Vagina (tissue), 2 donors: ENCODE results near the gene MAB21L3. TPM values are rescaled to one million over a fixed set of nuclear protein-coding genes. Genes with fewer than 3 reads are reported as not detected.

Experiments used
- DNase-seq, 2 donors: peaks; one replicate each; pipeline ENCODE4 v3.0.0-alpha.2; 2017; ENCODE audit errors: extremely low spot score in 2 of 2
- H3K27ac ChIP-seq: fragments of 200-600 bp; sonication (generic); one replicate; pipeline ENCODE4 v1.5.1; 2019
- H3K27me3 ChIP-seq: fragments of 200-600 bp; sonication (generic); one replicate; pipeline ENCODE4 v1.5.1; 2019
- H3K36me3 ChIP-seq, 2 donors: fragments of 200-600 bp; sonication (generic); one replicate each; pipeline ENCODE4 v1.5.1; 2017 to 2019
- H3K4me1 ChIP-seq: fragments of 200-600 bp; sonication (generic); one replicate; pipeline ENCODE4 v1.5.1; 2019
- H3K4me3 ChIP-seq, 2 donors: fragments of 200-600 bp; sonication (generic); 1 replicate in 1 of 2; 2 replicates in 1 of 2; pipeline ENCODE4 v1.5.1; 2016 to 2019
- H3K9me3 ChIP-seq: fragments of 200-600 bp; sonication (generic); one replicate; pipeline ENCODE4 v1.5.1; 2019
- CTCF ChIP-seq, 3 experiments: fragments of 450-650 bp in 2 of 3; fragments of 200-600 bp in 1 of 3; sonication (generic) in 1 of 3; IDR thresholded peaks; one replicate each; pipeline ENCODE4 v1.5.1; 2017 to 2019; ENCODE audit warnings: antibody characterized with exemption in 3 of 3, mild to moderate bottlenecking in 2 of 3, moderate library complexity in 2 of 3
- POLR2A ChIP-seq, 2 donors: fragments of 450-650 bp; IDR thresholded peaks; one replicate each; pipeline ENCODE4 v1.6.1; 2017; ENCODE audit warnings: antibody characterized with exemption in 2 of 2, mild to moderate bottlenecking in 2 of 2, moderate library complexity in 2 of 2
- POLR2AphosphoS5 ChIP-seq, 2 donors: sonication (generic); formaldehyde crosslinking; IDR thresholded peaks; one replicate each; pipeline ENCODE4 v1.9.0; 2017; ENCODE audit warnings: antibody characterized with exemption in 2 of 2, mild to moderate bottlenecking in 2 of 2, low read depth in 1 of 2; ENCODE audit not compliant: insufficient read depth in 1 of 2
- intact Hi-C: fragments of 100-400 bp; cut with DNase I; formaldehyde crosslinking; loops from one replicate; pipeline ENCODE4 v1.15.1; 2023
- total RNA-seq: library from RNA; depleted of rRNA; stranded (reverse); fragments of >200 nt; gene quantifications from one replicate; pipeline ENCODE4 v1.2.3, GENCODE V29; 2016

Gene MAB21L3
- 4.4 TPM for total RNA-seq

DNA sequence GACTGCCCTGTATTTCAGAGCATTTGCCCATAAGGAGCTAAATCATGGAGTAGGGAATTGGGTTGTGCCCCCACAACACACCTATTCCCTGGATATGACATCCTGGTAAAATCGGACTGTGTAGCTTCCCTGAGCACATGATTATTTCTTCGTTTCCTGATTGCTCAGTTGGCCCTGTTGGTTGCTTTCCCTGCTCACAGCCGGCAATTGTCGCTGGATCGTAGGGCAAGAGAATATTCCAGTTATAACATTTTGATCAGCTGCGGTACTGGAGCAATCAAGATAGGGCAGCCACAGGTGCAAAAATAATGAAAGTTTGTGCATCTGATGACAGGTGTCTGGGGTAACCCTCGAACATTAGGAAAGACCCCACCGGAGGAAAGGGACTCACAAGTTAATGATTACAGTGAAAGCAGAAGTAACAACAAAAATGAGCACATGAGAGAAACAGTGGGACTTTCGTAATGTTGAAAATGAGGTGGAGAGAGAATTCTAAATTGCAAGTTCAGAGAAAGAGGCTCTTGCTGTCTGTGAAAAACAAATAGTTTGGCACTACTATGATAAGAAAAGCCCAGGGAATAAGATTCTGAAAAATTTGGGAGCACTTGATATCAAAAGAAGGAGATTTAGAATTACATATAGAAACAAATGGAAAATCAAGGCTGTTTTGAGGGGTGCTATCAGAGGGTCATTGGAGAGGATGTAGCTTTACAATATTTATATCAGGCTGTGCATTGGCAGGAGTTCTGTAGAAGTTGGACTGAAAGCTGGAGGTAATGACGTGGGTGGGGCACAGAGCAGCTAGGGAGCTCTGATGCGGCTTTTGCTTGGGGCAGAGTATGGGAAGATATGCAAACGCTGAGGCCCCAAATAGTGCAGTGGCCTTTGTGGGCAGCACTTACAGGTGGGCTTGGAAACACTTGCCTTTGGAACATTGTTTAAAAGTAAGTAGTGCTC is at the start of gene MAB21L3:
MAB21L3 (plus strand) TSS at position 833 of the 957 bp plus-strand sequence. CDS start 1,217 bp downstream, outside the sequence.
- no peaks in the 10 kb centered on the region for H3K27me3 ChIP-seq
- DNase-seq = no peak
- H3K4me1 ChIP-seq = no peaks in the 10 kb centered on the region
- peak within 1 kb of the TSS in 1 of 2 donors; percentile 6 for H3K4me3 ChIP-seq
- H3K27ac ChIP-seq = no peak within 1 kb of the TSS
- H3K36me3 ChIP-seq = no peaks in the 10 kb centered on the region
- intact Hi-C loops = no loop called here
- no peak for TF ChIP-seq POLR2AphosphoS5 (IDR thresholded peaks at IDR 0.05; ENCODE audit: insufficient read depth in 1 of 2, low read depth in 1 of 2)
- no peak for TF ChIP-seq CTCF (IDR thresholded peaks at IDR 0.05)
- TF ChIP-seq POLR2A (IDR thresholded peaks at IDR 0.05) = no peak
- no peaks in the 10 kb centered on the region for H3K9me3 ChIP-seq

DNA sequence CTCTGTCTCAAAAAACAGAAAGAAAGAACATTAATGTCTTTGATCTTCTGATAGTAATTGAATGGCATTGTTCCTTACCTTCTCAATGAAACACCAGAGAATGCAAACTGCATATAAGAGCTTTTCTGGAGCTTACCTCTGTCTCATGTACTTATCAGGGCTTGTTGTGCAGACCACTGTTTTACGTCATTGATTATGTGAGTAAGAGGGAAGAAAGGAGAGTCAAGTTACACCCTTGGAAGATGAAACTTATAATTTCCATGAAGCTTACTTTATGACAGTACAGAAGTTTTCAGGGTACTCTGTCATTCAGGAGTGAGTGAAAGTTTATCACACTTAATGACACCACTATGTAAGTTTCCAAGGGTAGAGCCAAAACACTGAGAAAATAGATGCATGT is 49.0 kb upstream of the MAB21L3 start:
- no peak for DNase-seq
- TF ChIP-seq POLR2A (IDR thresholded peaks at IDR 0.05) = no peak
- no peak for TF ChIP-seq POLR2AphosphoS5 (IDR thresholded peaks at IDR 0.05; ENCODE audit: insufficient read depth in 1 of 2, low read depth in 1 of 2)
- TF ChIP-seq CTCF (IDR thresholded peaks at IDR 0.05) = no peak
- intact Hi-C loops = no loop called here
- Histone ChIP-seq H3K4me1 (peaks cover 6% of the 10 kb centered on the region), H3K36me3 (peaks cover 0 to 6% of the 10 kb centered on the region in 2 donors), H3K9me3 (no peaks in the 10 kb centered on the region), H3K27me3 (no peaks in the 10 kb centered on the region), H3K4me3 (no peak overlapping the region), H3K27ac (no peak overlapping the region)

DNA sequence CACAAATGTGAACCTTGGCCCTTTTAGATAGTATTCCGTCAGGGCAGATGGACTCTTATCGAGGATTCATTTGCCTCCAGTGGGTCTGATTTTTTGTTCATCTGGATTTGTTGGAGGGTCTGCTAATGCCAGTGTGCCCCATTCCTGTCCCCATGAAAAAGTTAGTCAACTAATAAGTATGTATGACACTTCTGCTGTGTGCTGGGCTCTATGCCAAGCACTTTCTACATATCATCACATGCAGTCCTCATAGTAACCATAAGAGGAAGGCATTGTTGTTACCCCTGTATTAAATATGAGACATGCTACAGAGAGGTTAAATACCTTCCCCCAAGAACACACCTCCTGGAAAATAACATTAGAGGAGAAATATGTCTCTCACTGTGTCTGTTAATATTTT is 46.6 kb upstream of the MAB21L3 start:
- no peak overlapping the region for H3K4me3 ChIP-seq
- TF ChIP-seq POLR2AphosphoS5 (IDR thresholded peaks at IDR 0.05; ENCODE audit: insufficient read depth in 1 of 2, low read depth in 1 of 2) = no peak
- TF ChIP-seq CTCF (IDR thresholded peaks at IDR 0.05) = no peak
- no peak for TF ChIP-seq POLR2A (IDR thresholded peaks at IDR 0.05)
- H3K9me3 ChIP-seq = no peaks in the 10 kb centered on the region
- no peak overlapping the region for H3K27ac ChIP-seq
- peaks cover 0 to 6% of the 10 kb centered on the region in 2 donors for H3K36me3 ChIP-seq
- intact Hi-C loops = no loop called here
- DNase-seq = no peak
- H3K27me3 ChIP-seq = no peaks in the 10 kb centered on the region
- H3K4me1 ChIP-seq = peaks cover 15% of the 10 kb centered on the region

GRCh38 chr1:116066868-116067565 is 44.2 kb upstream of the MAB21L3 start:
- no peak for DNase-seq
- intact Hi-C loops = no loop called here
- Histone ChIP-seq H3K27me3 (no peaks in the 10 kb centered on the region), H3K27ac (peak overlapping the region; percentile 74), H3K9me3 (no peaks in the 10 kb centered on the region), H3K4me3 (no peak overlapping the region), H3K36me3 (peaks cover 0 to 6% of the 10 kb centered on the region in 2 donors), H3K4me1 (peaks cover 15% of the 10 kb centered on the region)
- TF ChIP-seq CTCF (IDR thresholded peaks at IDR 0.05) = no peak
- no peak for TF ChIP-seq POLR2A (IDR thresholded peaks at IDR 0.05)
- TF ChIP-seq POLR2AphosphoS5 (IDR thresholded peaks at IDR 0.05; ENCODE audit: insufficient read depth in 1 of 2, low read depth in 1 of 2) = no peak
